GM12872 (cell line): ENCODE results near the gene CD276.

Experiments used
- CTCF ChIP-seq: IDR thresholded peaks from 3 replicates; pipeline ENCODE4 v1.5.1; 2011; ENCODE audit warnings: low read depth, mild to moderate bottlenecking, low read length, moderate library complexity; ENCODE audit not compliant: insufficient read depth

Gene CD276

GRCh38 chr15:73658645-73659044 lies 25.5 kb upstream of the CD276 start:
- no peak for TF ChIP-seq CTCF

GRCh38 chr15:73660455-73660854 lies 23.7 kb upstream of the CD276 start:
- no peak for TF ChIP-seq CTCF

- no peak for TF ChIP-seq CTCF
Measured at GRCh38 chr15:73674587-73674986, 9.6 kb upstream of the CD276 start.

- TF ChIP-seq CTCF = peak; percentile 90
Measured at GRCh38 chr15:73677146-73677607, 7.0 kb upstream of the CD276 start.

GRCh38 chr15:73677733-73678132 lies 6.5 kb upstream of the CD276 start:
- TF ChIP-seq CTCF = no peak

GRCh38 chr15:73678498-73678897 lies 5.7 kb upstream of the CD276 start:
- TF ChIP-seq CTCF = no peak

GRCh38 chr15:73679180-73679579 lies 5.0 kb upstream of the CD276 start:
- TF ChIP-seq CTCF = no peak

- TF ChIP-seq CTCF = no peak
Measured at GRCh38 chr15:73679964-73680363, 4.2 kb upstream of the CD276 start.
